Measurements from ENCODE around the gene LRPAP1.

The LRPAP1 gene

GRCh38 chr4:3498901-3499510 is 33.2 kb downstream of the LRPAP1 start:
- TF ChIP-seq CTCF (IDR thresholded peaks at IDR 0.05): no peak
- peaks cover 19% of the 10 kb centered on the region for H3K27me3 ChIP-seq
- no peak overlapping the region for H3K4me3 ChIP-seq (ENCODE audit: low read depth in 1 of 2, low read length in 1 of 2)
- no peaks in the 10 kb centered on the region for H3K4me1 ChIP-seq (ENCODE audit: control insufficient read depth in 1 of 2, insufficient read depth in 1 of 2, low read depth in 1 of 2, low read length in 1 of 2)
- H3K36me3 ChIP-seq: peaks cover 52% of the 10 kb centered on the region
- H3K9me3 ChIP-seq: no peaks in the 10 kb centered on the region
- H3K27ac ChIP-seq: no peak overlapping the region

GRCh38 chr4:3498407-3498806 is 33.8 kb downstream of the LRPAP1 start:
- Histone ChIP-seq H3K36me3 (peaks cover 46% of the 10 kb centered on the region), H3K4me3 (ENCODE audit: low read depth in 1 of 2, low read length in 1 of 2) (no peak overlapping the region), H3K27ac (no peak overlapping the region), H3K27me3 (peaks cover 25% of the 10 kb centered on the region), H3K9me3 (no peaks in the 10 kb centered on the region), H3K4me1 (ENCODE audit: control insufficient read depth in 1 of 2, insufficient read depth in 1 of 2, low read depth in 1 of 2, low read length in 1 of 2) (no peaks in the 10 kb centered on the region)
- TF ChIP-seq CTCF (IDR thresholded peaks at IDR 0.05): no peak

- no peak overlapping the region for H3K4me3 ChIP-seq (ENCODE audit: low read depth in 1 of 2, low read length in 1 of 2)
- peaks cover 32% of the 10 kb centered on the region for H3K27me3 ChIP-seq
- H3K9me3 ChIP-seq: no peaks in the 10 kb centered on the region
- H3K27ac ChIP-seq: no peak overlapping the region
- TF ChIP-seq CTCF (IDR thresholded peaks at IDR 0.05): no peak
- H3K4me1 ChIP-seq (ENCODE audit: control insufficient read depth in 1 of 2, insufficient read depth in 1 of 2, low read depth in 1 of 2, low read length in 1 of 2): no peaks in the 10 kb centered on the region
- peaks cover 40% of the 10 kb centered on the region for H3K36me3 ChIP-seq
Observed at GRCh38 chr4:3497523-3498389, 34.5 kb downstream of the LRPAP1 start.

- peaks cover 33% of the 10 kb centered on the region for H3K36me3 ChIP-seq
- no peak for TF ChIP-seq CTCF (IDR thresholded peaks at IDR 0.05)
- no peak overlapping the region for H3K4me3 ChIP-seq (ENCODE audit: low read depth in 1 of 2, low read length in 1 of 2)
- no peak overlapping the region for H3K27ac ChIP-seq
- H3K9me3 ChIP-seq: no peaks in the 10 kb centered on the region
- no peaks in the 10 kb centered on the region for H3K4me1 ChIP-seq (ENCODE audit: control insufficient read depth in 1 of 2, insufficient read depth in 1 of 2, low read depth in 1 of 2, low read length in 1 of 2)
- H3K27me3 ChIP-seq: peaks cover 38% of the 10 kb centered on the region
Observed at GRCh38 chr4:3497095-3497494, 35.1 kb downstream of the LRPAP1 start.

- H3K27me3 ChIP-seq: peaks cover 46% of the 10 kb centered on the region
- no peak for TF ChIP-seq CTCF (IDR thresholded peaks at IDR 0.05)
- H3K4me3 ChIP-seq (ENCODE audit: low read depth in 1 of 2, low read length in 1 of 2): no peak overlapping the region
- H3K27ac ChIP-seq: no peak overlapping the region
- H3K36me3 ChIP-seq: peaks cover 22% of the 10 kb centered on the region
- H3K9me3 ChIP-seq: no peaks in the 10 kb centered on the region
- H3K4me1 ChIP-seq (ENCODE audit: control insufficient read depth in 1 of 2, insufficient read depth in 1 of 2, low read depth in 1 of 2, low read length in 1 of 2): no peaks in the 10 kb centered on the region
Observed at GRCh38 chr4:3496021-3496420, 36.2 kb downstream of the LRPAP1 start.
